BLaER1 treated with 17β-estradiol and CSF1 and Interleukin-3, amounts not matched to agents 10 nM and 100 nM (cell line): ENCODE results near the gene SLC23A3.

Experiments used
- H3K27ac ChIP-seq, 11 experiments: shearing (Covaris generic); formaldehyde crosslinking; 2 replicates each; pipeline ENCODE4 v1.8.1; 2022
- H3K27me3 ChIP-seq, 11 experiments: shearing (Covaris generic); formaldehyde crosslinking; 2 replicates each; pipeline ENCODE4 v1.8.1; 2022
- H3K36me3 ChIP-seq, 11 experiments: shearing (Covaris generic); formaldehyde crosslinking; 2 replicates each; pipeline ENCODE4 v1.8.1; 2022
- H3K4me1 ChIP-seq, 10 experiments: shearing (Covaris generic); formaldehyde crosslinking; 2 replicates each; pipeline ENCODE4 v1.8.1; 2022
- H3K4me2 ChIP-seq, 11 experiments: shearing (Covaris generic); formaldehyde crosslinking; 2 replicates each; pipeline ENCODE4 v1.8.1; 2022
- H3K4me3 ChIP-seq, 10 experiments: shearing (Covaris generic); formaldehyde crosslinking; 2 replicates each; pipeline ENCODE4 v1.8.1; 2022
- H3K9ac ChIP-seq, 11 experiments: shearing (Covaris generic); formaldehyde crosslinking; 2 replicates each; pipeline ENCODE4 v1.8.1; 2022
- H3K9me3 ChIP-seq, 11 experiments: shearing (Covaris generic); formaldehyde crosslinking; replicated peaks in 1 of 11; 2 replicates each; pipeline ENCODE4 v1.8.1; 2022
- H4K20me1 ChIP-seq, 11 experiments: shearing (Covaris generic); formaldehyde crosslinking; 2 replicates each; pipeline ENCODE4 v1.8.1; 2022
- Cebpa-rat ChIP-seq, 11 experiments: shearing (Covaris generic); IDR thresholded peaks; 2 replicates each; pipeline ENCODE4 v1.8.1; 2022

SLC23A3 gene

GRCh38 chr2:219175486-219175885 is 5.7 kb upstream of the SLC23A3 start:
- peaks cover 35 to 62% (median 42%) of the 10 kb centered on the region in 10 experiments for H3K4me1 ChIP-seq
- TF ChIP-seq Cebpa-rat (IDR thresholded peaks at IDR 0.05) = no peak
- H3K9me3 ChIP-seq = no peaks in the 10 kb centered on the region
- peaks cover 19 to 73% (median 42%) of the 10 kb centered on the region in 11 experiments; a peak in 17 of 22 replicates for H4K20me1 ChIP-seq
- H3K27me3 ChIP-seq = no peaks in the 10 kb centered on the region
- peak overlapping the region; percentile 78 to 98 (median 94) for H3K4me2 ChIP-seq
- H3K9ac ChIP-seq = peak overlapping the region; percentile 87 to 97 (median 91); a peak in 21 of 22 replicates
- peak overlapping the region; percentile 75 to 89 (median 82); a peak in 19 of 20 replicates for H3K4me3 ChIP-seq
- H3K36me3 ChIP-seq = peaks cover 46 to 62% (median 53%) of the 10 kb centered on the region in 11 experiments
- H3K27ac ChIP-seq = peak overlapping the region in 7 of 11 experiments; percentile 93 to 99 (median 98); a peak in 7 of 22 replicates

GRCh38 chr2:219174801-219175200 is 5.0 kb upstream of the SLC23A3 start:
- no peaks in the 10 kb centered on the region for H3K27me3 ChIP-seq
- no peaks in the 10 kb centered on the region for H3K9me3 ChIP-seq
- peaks cover 39 to 58% (median 46%) of the 10 kb centered on the region in 11 experiments for H3K36me3 ChIP-seq
- peaks cover 12 to 68% (median 36%) of the 10 kb centered on the region in 11 experiments; a peak in 16 of 22 replicates for H4K20me1 ChIP-seq
- TF ChIP-seq Cebpa-rat (IDR thresholded peaks at IDR 0.05) = no peak
- H3K4me1 ChIP-seq = peaks cover 30 to 55% (median 35%) of the 10 kb centered on the region in 10 experiments
- H3K4me3 ChIP-seq = peak overlapping the region in 1 of 10 experiments; percentile 89; a peak in 2 of 20 replicates
- H3K27ac ChIP-seq = no peak overlapping the region
- peak overlapping the region in 9 of 11 experiments; percentile 13 to 98 (median 93); a peak in 12 of 22 replicates for H3K4me2 ChIP-seq
- H3K9ac ChIP-seq = peak overlapping the region in 8 of 11 experiments; percentile 18 to 97 (median 88); a peak in 10 of 22 replicates

DNA sequence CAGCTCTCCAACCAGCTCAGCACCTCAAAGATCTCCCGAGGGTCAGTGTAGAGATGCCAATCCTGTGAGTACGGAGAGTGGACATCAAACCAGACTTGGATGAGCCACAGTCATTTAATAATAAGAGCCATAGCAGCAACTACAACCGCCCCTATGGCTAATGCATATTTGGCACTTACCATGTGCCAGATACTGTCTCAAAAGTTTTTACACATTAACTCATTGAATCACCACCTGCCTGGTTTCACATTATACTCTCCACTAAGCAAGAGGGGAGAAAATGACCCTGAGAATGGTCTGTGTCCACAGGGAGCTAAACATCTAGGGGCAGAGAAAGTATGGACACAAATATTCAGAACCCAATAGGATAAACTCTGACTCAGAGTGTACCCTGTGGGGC is 4.3 kb upstream of the SLC23A3 start:
- H3K27me3 ChIP-seq = no peaks in the 10 kb centered on the region
- H3K27ac ChIP-seq = no peak overlapping the region
- peak overlapping the region in 3 of 11 experiments; percentile 91 to 94 (median 94); a peak in 5 of 22 replicates for H3K4me2 ChIP-seq
- 0 out of 20 replicates have a peak overlapping the region, but pooled peaks of 1 of the 10 experiments have one; percentile 89 for H3K4me3 ChIP-seq
- H4K20me1 ChIP-seq = peaks cover 6 to 62% (median 29%) of the 10 kb centered on the region in 11 experiments; a peak in 16 of 22 replicates
- H3K4me1 ChIP-seq = peaks cover 24 to 49% (median 29%) of the 10 kb centered on the region in 10 experiments
- peaks cover 35 to 53% (median 42%) of the 10 kb centered on the region in 11 experiments for H3K36me3 ChIP-seq
- TF ChIP-seq Cebpa-rat (IDR thresholded peaks at IDR 0.05) = no peak
- H3K9ac ChIP-seq = peak overlapping the region in 7 of 11 experiments; percentile 16 to 97 (median 43); a peak in 10 of 22 replicates
- no peaks in the 10 kb centered on the region for H3K9me3 ChIP-seq

DNA sequence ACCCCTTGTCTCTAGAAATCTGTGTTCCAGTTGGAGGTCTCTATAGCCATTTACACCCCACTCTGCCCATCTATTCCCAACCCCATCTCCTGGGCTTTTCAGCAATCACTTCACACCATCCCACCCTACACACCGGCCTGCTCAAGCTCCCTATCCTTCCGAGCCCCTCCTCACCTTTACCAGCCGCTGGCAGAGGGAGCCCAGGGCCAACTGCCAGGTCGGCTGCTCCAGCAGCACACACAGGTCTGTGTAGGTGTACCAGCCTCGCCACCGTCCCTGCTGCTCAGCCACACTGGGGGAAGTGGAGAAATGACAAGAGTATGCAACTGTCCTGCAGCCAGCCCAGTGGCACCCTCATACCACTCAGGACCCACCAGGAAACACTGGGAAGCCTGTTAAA is 3.3 kb upstream of the SLC23A3 start:
- H3K4me3 ChIP-seq = no peak overlapping the region
- H3K36me3 ChIP-seq = peaks cover 35 to 53% (median 42%) of the 10 kb centered on the region in 11 experiments
- H3K4me2 ChIP-seq = no peak overlapping the region; a peak in 1 of 22 replicates
- no peaks in the 10 kb centered on the region for H3K9me3 ChIP-seq
- no peaks in the 10 kb centered on the region for H3K27me3 ChIP-seq
- H3K4me1 ChIP-seq = peaks cover 18 to 46% (median 25%) of the 10 kb centered on the region in 10 experiments
- H3K27ac ChIP-seq = no peak overlapping the region
- H4K20me1 ChIP-seq = peaks cover 0 to 57% (median 24%) of the 10 kb centered on the region in 11 experiments; a peak in 15 of 22 replicates
- no peak for TF ChIP-seq Cebpa-rat (IDR thresholded peaks at IDR 0.05)
- H3K9ac ChIP-seq = peak overlapping the region in 5 of 11 experiments; percentile 5 to 97 (median 52); a peak in 3 of 22 replicates

- no peak overlapping the region for H3K4me2 ChIP-seq
- peaks cover 35 to 53% (median 42%) of the 10 kb centered on the region in 11 experiments for H3K36me3 ChIP-seq
- H3K9ac ChIP-seq = peak overlapping the region in 6 of 11 experiments; percentile 7 to 58 (median 36); a peak in 7 of 22 replicates
- no peak overlapping the region for H3K27ac ChIP-seq
- no peak for TF ChIP-seq Cebpa-rat (IDR thresholded peaks at IDR 0.05)
- peaks cover 17 to 46% (median 24%) of the 10 kb centered on the region in 10 experiments for H3K4me1 ChIP-seq
- no peaks in the 10 kb centered on the region for H3K27me3 ChIP-seq
- H4K20me1 ChIP-seq = peaks cover 0 to 57% (median 24%) of the 10 kb centered on the region in 11 experiments; a peak in 15 of 22 replicates
- no peak overlapping the region for H3K4me3 ChIP-seq
- H3K9me3 ChIP-seq = no peaks in the 10 kb centered on the region
Observed at GRCh38 chr2:219172231-219173154, 2.7 kb upstream of the SLC23A3 start.

- H3K9me3 ChIP-seq = no peaks in the 10 kb centered on the region
- peak overlapping the region in 1 of 11 experiments; percentile 58; a peak in 1 of 22 replicates for H3K9ac ChIP-seq
- H3K27me3 ChIP-seq = no peaks in the 10 kb centered on the region
- H3K4me1 ChIP-seq = peaks cover 11 to 46% (median 19%) of the 10 kb centered on the region in 10 experiments
- peaks cover 0 to 57% (median 24%) of the 10 kb centered on the region in 11 experiments; a peak in 15 of 22 replicates for H4K20me1 ChIP-seq
- TF ChIP-seq Cebpa-rat (IDR thresholded peaks at IDR 0.05) = no peak
- peak overlapping the region in 1 of 11 experiments; percentile 38; a peak in 1 of 22 replicates for H3K4me2 ChIP-seq
- no peak overlapping the region for H3K27ac ChIP-seq
- peaks cover 35 to 63% (median 42%) of the 10 kb centered on the region in 11 experiments for H3K36me3 ChIP-seq
- H3K4me3 ChIP-seq = no peak overlapping the region
Observed at GRCh38 chr2:219171231-219171651, 1.4 kb upstream of the SLC23A3 start.

- H4K20me1 ChIP-seq = peaks cover 0 to 37% (median 19%) of the 10 kb centered on the region in 11 experiments; a peak in 13 of 22 replicates
- peaks cover 23 to 58% (median 27%) of the 10 kb centered on the region in 11 experiments for H3K36me3 ChIP-seq
- no peaks in the 10 kb centered on the region for H3K27me3 ChIP-seq
- peaks cover 0 to 26% (median 0%) of the 10 kb centered on the region in 10 experiments; a peak in 5 of 20 replicates for H3K4me1 ChIP-seq
- no peak overlapping the region for H3K4me3 ChIP-seq
- H3K9me3 ChIP-seq = no peaks in the 10 kb centered on the region
- no peak for TF ChIP-seq Cebpa-rat (IDR thresholded peaks at IDR 0.05)
- no peak overlapping the region for H3K27ac ChIP-seq
- H3K4me2 ChIP-seq = no peak overlapping the region
- H3K9ac ChIP-seq = no peak overlapping the region; a peak in 1 of 22 replicates
Observed at GRCh38 chr2:219168932-219169331, 897 bp downstream of the SLC23A3 start.

- no peak overlapping the region; a peak in 1 of 22 replicates for H3K9ac ChIP-seq
- H3K4me3 ChIP-seq = no peak overlapping the region
- H3K27me3 ChIP-seq = no peaks in the 10 kb centered on the region
- peaks cover 0 to 22% (median 0%) of the 10 kb centered on the region in 10 experiments; a peak in 5 of 20 replicates for H3K4me1 ChIP-seq
- H4K20me1 ChIP-seq = peaks cover 0 to 33% (median 18%) of the 10 kb centered on the region in 11 experiments; a peak in 13 of 22 replicates
- H3K4me2 ChIP-seq = no peak overlapping the region
- no peaks in the 10 kb centered on the region for H3K9me3 ChIP-seq
- H3K27ac ChIP-seq = no peak overlapping the region
- no peak for TF ChIP-seq Cebpa-rat (IDR thresholded peaks at IDR 0.05)
- peaks cover 19 to 54% (median 23%) of the 10 kb centered on the region in 11 experiments for H3K36me3 ChIP-seq
Observed at GRCh38 chr2:219168526-219168925, 1.3 kb downstream of the SLC23A3 start.
